HG02610 (cell line): ENCODE results near the gene PTPRJ.
A peak's percentile ranks its signal among the peaks of the same experiment; 100 is the strongest.

Experiments used
- ATAC-seq: cut with Tn5 transposase; IDR thresholded peaks from one replicate; pipeline ENCODE4 v1.9.1; 2021; ENCODE audit warnings: mild to moderate bottlenecking, moderate library complexity; ENCODE audit not compliant: unreplicated experiment

Gene PTPRJ

GRCh38 chr11:47992959-47993820 is 12.8 kb downstream of the PTPRJ start:
- no peak for ATAC-seq

- ATAC-seq: no peak
Measured at GRCh38 chr11:47994417-47994816, 14.1 kb downstream of the PTPRJ start.

GRCh38 chr11:47995360-47995769 is 15.0 kb downstream of the PTPRJ start:
- ATAC-seq: no peak

- ATAC-seq: no peak
Measured at GRCh38 chr11:47997063-47998053, 17.0 kb downstream of the PTPRJ start.

- ATAC-seq: no peak
Measured at GRCh38 chr11:47998345-47998732, 18.0 kb downstream of the PTPRJ start.

- no peak for ATAC-seq
Measured at GRCh38 chr11:47998733-47999359, 18.5 kb downstream of the PTPRJ start.

- ATAC-seq: no peak
Measured at GRCh38 chr11:48000432-48000831, 20.1 kb downstream of the PTPRJ start.

- no peak for ATAC-seq
Measured at GRCh38 chr11:48001438-48002021, 21.2 kb downstream of the PTPRJ start.

GRCh38 chr11:48002561-48002960 is 22.2 kb downstream of the PTPRJ start:
- no peak for ATAC-seq

GRCh38 chr11:48003926-48004325 is 23.6 kb downstream of the PTPRJ start:
- ATAC-seq: no peak

GRCh38 chr11:48004456-48004855 is 24.1 kb downstream of the PTPRJ start:
- ATAC-seq: no peak

GRCh38 chr11:48005136-48005535 is 24.8 kb downstream of the PTPRJ start:
- no peak for ATAC-seq

- no peak for ATAC-seq
Measured at GRCh38 chr11:48005831-48006270, 25.5 kb downstream of the PTPRJ start.

- ATAC-seq: peak; percentile 68
Measured at GRCh38 chr11:48006301-48006992, 26.1 kb downstream of the PTPRJ start.

GRCh38 chr11:48007677-48008076 is 27.3 kb downstream of the PTPRJ start:
- ATAC-seq: no peak

GRCh38 chr11:48008951-48009270 is 28.6 kb downstream of the PTPRJ start:
- ATAC-seq: peak; percentile 72

- ATAC-seq: no peak
Measured at GRCh38 chr11:48011102-48011797, 30.9 kb downstream of the PTPRJ start.

GRCh38 chr11:48011798-48012391 is 31.5 kb downstream of the PTPRJ start:
- no peak for ATAC-seq

GRCh38 chr11:48013269-48013901 is 33.0 kb downstream of the PTPRJ start:
- ATAC-seq: peak; percentile 41
